ENCODE data around the gene RPL22. TPM values are rescaled to one million over a fixed set of nuclear protein-coding genes. Genes with fewer than 3 reads are reported as not detected.
A peak's percentile ranks its signal among the peaks of the same experiment; 100 is the strongest.
"Not testable (repeated sequence)": the region's sequence is repeated elsewhere in the genome, so short reads cannot be mapped to it uniquely, and the experiment has no call there.

RPL22 gene
- total RNA-seq, 1 donor from 2014 or later: 463 TPM

- DNase-seq; H3K27ac Mint-ChIP-seq; H3K4me3 Mint-ChIP-seq; intact Hi-C loops (cut with micrococcal nuclease); H3K9me3 Mint-ChIP-seq; H3K4me1 Mint-ChIP-seq; H3K27me3 Mint-ChIP-seq: not testable (repeated sequence)
- peaks cover 49% of the 10 kb centered on the region for H3K36me3 Mint-ChIP-seq (ENCODE audit: low read depth)
These were observed 20.2 kb upstream of the RPL22 start for GRCh38 chr1:6219641-6220040.

GRCh38 chr1:6218375-6219164 is 19.2 kb upstream of the RPL22 start:
- H3K4me1 Mint-ChIP-seq: no peaks in the 10 kb centered on the region
- H3K27me3 Mint-ChIP-seq: no peaks in the 10 kb centered on the region
- no peaks in the 10 kb centered on the region for H3K9me3 Mint-ChIP-seq
- intact Hi-C loops (cut with micrococcal nuclease): no loop called here
- no peak for DNase-seq
- no peak overlapping the region for H3K27ac Mint-ChIP-seq
- H3K4me3 Mint-ChIP-seq: no peak overlapping the region
- H3K36me3 Mint-ChIP-seq (ENCODE audit: low read depth): peaks cover 45% of the 10 kb centered on the region

- Mint-ChIP-seq H3K9me3 (no peaks in the 10 kb centered on the region), H3K4me3 (no peak overlapping the region), H3K36me3 (ENCODE audit: low read depth) (peaks cover 47% of the 10 kb centered on the region), H3K4me1 (peaks cover 11% of the 10 kb centered on the region), H3K27me3 (no peaks in the 10 kb centered on the region), H3K27ac (no peak overlapping the region)
- intact Hi-C loops (cut with micrococcal nuclease): no loop called here
- DNase-seq: no peak
These were observed 13.0 kb upstream of the RPL22 start for GRCh38 chr1:6212193-6212959.

DNA sequence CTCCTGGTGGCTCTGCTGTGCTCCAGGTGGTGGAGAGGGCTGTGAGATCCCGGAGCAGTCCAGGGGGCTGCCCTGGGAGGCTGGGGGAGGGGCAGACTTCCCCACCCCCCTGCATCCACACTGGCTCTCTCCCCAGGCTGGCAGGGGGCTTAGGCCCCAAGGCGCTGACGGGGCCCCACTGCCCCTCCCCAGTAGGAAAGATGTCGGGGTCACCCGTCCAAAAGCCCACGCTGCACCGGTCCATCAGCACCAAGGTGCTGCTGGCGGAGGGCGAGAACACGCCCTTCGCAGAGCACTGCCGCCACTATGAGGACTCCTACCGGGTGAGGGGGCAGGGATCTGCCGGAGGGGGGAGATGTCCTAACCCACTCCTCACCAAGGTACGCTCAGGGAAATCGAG is 12.3 kb upstream of the RPL22 start:
- no peak for DNase-seq
- Mint-ChIP-seq H3K4me1 (peaks cover 13% of the 10 kb centered on the region), H3K27ac (no peak overlapping the region), H3K9me3 (no peaks in the 10 kb centered on the region), H3K4me3 (no peak overlapping the region), H3K36me3 (ENCODE audit: low read depth) (peaks cover 41% of the 10 kb centered on the region), H3K27me3 (no peaks in the 10 kb centered on the region)
- intact Hi-C loops (cut with micrococcal nuclease): no loop called here

GRCh38 chr1:6210591-6211355 is 11.4 kb upstream of the RPL22 start:
- H3K4me3 Mint-ChIP-seq: no peak overlapping the region
- DNase-seq: peak; percentile 54
- H3K36me3 Mint-ChIP-seq (ENCODE audit: low read depth): peaks cover 39% of the 10 kb centered on the region
- H3K4me1 Mint-ChIP-seq: peaks cover 13% of the 10 kb centered on the region
- no peak overlapping the region for H3K27ac Mint-ChIP-seq
- H3K9me3 Mint-ChIP-seq: no peaks in the 10 kb centered on the region
- H3K27me3 Mint-ChIP-seq: no peaks in the 10 kb centered on the region
- intact Hi-C loops (cut with micrococcal nuclease): no loop called here

GRCh38 chr1:6209661-6210580 is 10.5 kb upstream of the RPL22 start:
- Mint-ChIP-seq H3K27me3 (no peaks in the 10 kb centered on the region), H3K4me3 (peak overlapping the region; percentile 64), H3K9me3 (no peaks in the 10 kb centered on the region), H3K36me3 (ENCODE audit: low read depth) (peaks cover 33% of the 10 kb centered on the region), H3K4me1 (peaks cover 16% of the 10 kb centered on the region), H3K27ac (no peak overlapping the region)
- intact Hi-C loops (cut with micrococcal nuclease): loop anchor here (5.0 kb wide), 3 partner anchors 182 to 392 kb away; partner anchors contain the start of genes ACOT7 and KLHL21
- peak; percentile 75 for DNase-seq

- peaks cover 19% of the 10 kb centered on the region for H3K4me1 Mint-ChIP-seq
- no peaks in the 10 kb centered on the region for H3K9me3 Mint-ChIP-seq
- intact Hi-C loops (cut with micrococcal nuclease): loop anchor here (1.0 to 5.0 kb wide), 4 partner anchors 10 to 393 kb away; partner anchors contain the start of genes ACOT7, KLHL21 and RPL22
These were observed 9.6 kb upstream of the RPL22 start for GRCh38 chr1:6208723-6209660.

DNA sequence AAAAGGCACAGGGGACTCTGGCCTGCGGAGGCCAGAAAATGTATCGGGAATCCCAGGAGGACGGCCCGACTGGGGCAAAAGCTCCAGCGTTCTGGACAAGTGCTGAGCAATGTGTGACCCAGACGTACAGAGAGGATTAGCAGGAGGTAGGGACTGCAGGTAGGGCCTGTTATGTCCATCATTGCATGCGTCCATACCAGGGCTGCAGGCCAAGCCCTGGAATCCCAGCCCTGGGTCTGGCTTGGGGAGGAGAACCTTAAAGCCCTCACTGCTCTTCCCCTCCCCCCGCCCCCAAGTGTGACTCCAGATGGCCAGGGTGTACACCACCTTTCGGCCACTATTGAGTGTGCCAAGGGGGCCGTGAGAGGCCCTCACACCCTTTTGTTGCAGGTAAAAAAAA is 8.5 kb upstream of the RPL22 start:
- Mint-ChIP-seq H3K27me3 (no peaks in the 10 kb centered on the region), H3K9me3 (no peaks in the 10 kb centered on the region), H3K4me1 (peaks cover 19% of the 10 kb centered on the region), H3K4me3 (no peak overlapping the region), H3K36me3 (ENCODE audit: low read depth) (peaks cover 22% of the 10 kb centered on the region), H3K27ac (no peak overlapping the region)
- intact Hi-C loops (cut with micrococcal nuclease): loop anchor here (1.0 to 5.0 kb wide), 4 partner anchors 9 to 394 kb away; partner anchors contain the start of genes ACOT7, KLHL21 and RPL22
- peak; percentile 53 for DNase-seq

More at GRCh38 chr1:6208723-6209660, 9.6 kb upstream of the RPL22 start:
- H3K36me3 Mint-ChIP-seq (ENCODE audit: low read depth): peaks cover 29% of the 10 kb centered on the region
- DNase-seq: peak; percentile 76
- no peak overlapping the region for H3K27ac Mint-ChIP-seq
- no peaks in the 10 kb centered on the region for H3K27me3 Mint-ChIP-seq
- H3K4me3 Mint-ChIP-seq: peak overlapping the region; percentile 64

GRCh38 chr1:6207075-6207885 is 7.9 kb upstream of the RPL22 start:
- Mint-ChIP-seq H3K27me3 (no peaks in the 10 kb centered on the region), H3K27ac (peak overlapping the region; percentile 56), H3K4me1 (peaks cover 18% of the 10 kb centered on the region), H3K9me3 (no peaks in the 10 kb centered on the region), H3K4me3 (peak overlapping the region; percentile 85), H3K36me3 (ENCODE audit: low read depth) (peaks cover 17% of the 10 kb centered on the region)
- intact Hi-C loops (cut with micrococcal nuclease): loop anchor here (5.0 kb wide), 3 partner anchors 180 to 395 kb away; partner anchors contain the start of genes ACOT7 and KLHL21
- peak; percentile 60 for DNase-seq

DNA sequence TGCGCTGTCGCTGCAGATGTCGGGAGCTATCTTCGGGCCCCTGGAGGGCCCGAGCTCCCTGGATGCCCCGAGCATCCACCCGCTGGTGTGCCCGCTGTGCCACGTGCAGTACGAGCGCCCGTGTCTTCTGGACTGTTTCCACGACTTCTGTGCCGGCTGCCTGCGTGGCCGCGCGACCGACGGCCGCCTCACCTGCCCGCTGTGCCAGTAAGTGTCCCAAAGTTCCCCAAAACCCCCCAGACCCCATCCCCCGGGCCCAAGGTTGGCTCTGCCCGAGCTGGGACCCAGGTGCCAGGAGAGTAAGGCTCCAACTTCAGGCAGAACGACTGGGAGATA is 7.1 kb upstream of the RPL22 start:
- no peaks in the 10 kb centered on the region for H3K27me3 Mint-ChIP-seq
- H3K36me3 Mint-ChIP-seq (ENCODE audit: low read depth): peaks cover 12% of the 10 kb centered on the region
- DNase-seq: no peak
- H3K4me3 Mint-ChIP-seq: peak overlapping the region; percentile 85
- intact Hi-C loops (cut with micrococcal nuclease): loop anchor here (1.0 to 5.0 kb wide), 4 partner anchors 29 to 396 kb away; partner anchors contain the start of genes ACOT7, ICMT and KLHL21
- H3K4me1 Mint-ChIP-seq: peaks cover 16% of the 10 kb centered on the region
- H3K9me3 Mint-ChIP-seq: no peaks in the 10 kb centered on the region
- peak overlapping the region; percentile 56 for H3K27ac Mint-ChIP-seq

DNA sequence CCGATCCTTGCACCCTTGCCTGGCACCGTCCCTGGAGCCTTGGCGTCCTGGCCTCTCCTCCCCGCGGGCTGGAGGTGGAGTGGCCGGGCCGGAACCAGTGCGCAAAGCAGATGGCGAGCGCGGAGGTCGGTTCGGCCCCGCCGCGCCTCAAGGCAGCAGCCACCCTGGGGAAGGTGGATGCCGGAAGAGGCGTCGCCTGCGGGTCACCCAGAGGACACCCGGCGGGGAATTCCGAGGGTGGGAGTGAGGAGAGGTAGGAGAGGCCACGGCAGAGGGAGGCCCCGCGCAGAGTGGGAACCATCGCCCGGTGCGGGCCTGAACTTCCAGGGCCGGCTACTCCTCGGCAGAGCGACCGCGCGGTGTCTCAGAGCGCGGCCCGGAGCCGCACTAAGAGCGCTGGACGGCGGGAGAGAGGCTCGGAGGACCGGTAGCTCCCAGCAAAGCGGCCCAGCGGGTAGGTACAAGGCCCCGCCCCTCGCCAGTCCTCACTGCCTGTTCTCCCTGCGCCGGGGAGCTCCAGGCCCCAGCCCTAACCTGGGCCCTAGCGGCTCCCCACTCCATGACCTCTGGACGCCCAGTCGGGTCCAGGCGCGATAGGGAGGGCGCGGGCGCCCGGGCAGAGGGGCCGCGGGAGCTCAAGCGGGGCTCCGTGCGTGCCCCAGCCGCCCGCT is 6.6 kb upstream of the RPL22 start, which contains the start of gene RNF207:
Gene RNF207 (plus strand): TSS at position 271 of the 671 bp plus-strand sequence. CDS start 417 bp downstream, outside the sequence.
- no peaks in the 10 kb centered on the region for H3K27me3 Mint-ChIP-seq
- peaks cover 17% of the 10 kb centered on the region for H3K4me1 Mint-ChIP-seq
- H3K27ac Mint-ChIP-seq: peak within 1 kb of the TSS; percentile 82
- peaks cover 12% of the 10 kb centered on the region for H3K36me3 Mint-ChIP-seq (ENCODE audit: low read depth)
- no peaks in the 10 kb centered on the region for H3K9me3 Mint-ChIP-seq
- DNase-seq: peak; percentile 94
- intact Hi-C loops (cut with micrococcal nuclease): loop anchor here (1.0 to 5.0 kb wide), 4 partner anchors 29 to 396 kb away; partner anchors contain the start of genes ACOT7, ICMT and KLHL21
- peak within 1 kb of the TSS; percentile 85 for H3K4me3 Mint-ChIP-seq
